Activated CD4-positive, alpha-beta memory T cell treated with anti-CD3 and anti-CD28 coated beads, Interleukin-2, amount 10 ng/mL, durations not matched to agents 7 days and 5 days (primary cell): ENCODE results near the gene CSPG4. TPM values are rescaled to one million over a fixed set of nuclear protein-coding genes. Genes with fewer than 3 reads are reported as not detected.

Source experiments
- CTCF ChIA-PET: fragments of 350-600 bp; sonication (Branson Sonifier 250); formaldehyde crosslinking; loops from one replicate; lab custom pipeline; 2021; ENCODE audit warnings: antibody characterized with exemption, inconsistent platforms; lab: Charles Lee
- POLR2A ChIA-PET: fragments of 350-600 bp; sonication (Branson Sonifier 250); formaldehyde crosslinking; loops from one replicate; lab custom pipeline; 2021; ENCODE audit warnings: antibody characterized with exemption; lab: Charles Lee
- DNase-seq: peaks from one replicate; pipeline ENCODE4 v3.0.0-alpha.2; 2020
- H3K27ac Mint-ChIP-seq: one replicate; pipeline ENCODE4 v1.8.0; 2021; ENCODE audit warnings: mild to moderate bottlenecking, mixed read lengths
- H3K27me3 Mint-ChIP-seq: one replicate; pipeline ENCODE4 v1.8.0; 2021; ENCODE audit warnings: mixed read lengths
- H3K36me3 Mint-ChIP-seq: one replicate; pipeline ENCODE4 v1.8.0; 2021; ENCODE audit warnings: low read depth, mixed read lengths
- H3K4me1 Mint-ChIP-seq: one replicate; pipeline ENCODE4 v1.8.0; 2021; ENCODE audit warnings: mixed read lengths
- H3K4me3 Mint-ChIP-seq: one replicate; pipeline ENCODE4 v1.8.0; 2021; ENCODE audit warnings: mild to moderate bottlenecking, mixed read lengths
- H3K9me3 Mint-ChIP-seq: one replicate; pipeline ENCODE4 v1.8.0; 2021; ENCODE audit warnings: mixed read lengths
- total RNA-seq, 2 experiments: library from RNA; stranded (reverse); gene quantifications; one replicate each; pipeline ENCODE4 v1.2.3, GENCODE V29; 2021

Gene CSPG4
- total RNA-seq, 2 experiments from 2014 or later, result not detected

- no peaks in the 10 kb centered on the region for H3K36me3 Mint-ChIP-seq
- peaks cover 30% of the 10 kb centered on the region for H3K4me1 Mint-ChIP-seq
- POLR2A ChIA-PET, result interaction anchor here (0.7 to 2.9 kb wide), 11 partner anchors 8 to 279 kb away, joined by 3 to 30 read pairs (median 5); partner anchors contain the start of genes MAN2C1, PTPN9, SIN3A and SNUPN
- H3K4me3 Mint-ChIP-seq, result peak overlapping the region; percentile 79
- no peaks in the 10 kb centered on the region for H3K9me3 Mint-ChIP-seq
- no peak overlapping the region for H3K27ac Mint-ChIP-seq
- DNase-seq, result peak; percentile 19
- CTCF ChIA-PET, result interaction anchor here (0.8 to 1.9 kb wide), 17 partner anchors 9 to 279 kb away, joined by 3 to 16 read pairs (median 4); partner anchors contain the start of genes MAN2C1, PTPN9 and SNUPN
- peaks cover 10% of the 10 kb centered on the region for H3K27me3 Mint-ChIP-seq
Observed at GRCh38 chr15:75646944-75647364, 65.7 kb downstream of the CSPG4 start.

GRCh38 chr15:75646112-75646943 is 66.3 kb downstream of the CSPG4 start:
- Mint-ChIP-seq H3K27ac (no peak overlapping the region), H3K27me3 (peaks cover 10% of the 10 kb centered on the region), H3K36me3 (no peaks in the 10 kb centered on the region), H3K4me3 (peak overlapping the region; percentile 79), H3K4me1 (peaks cover 24% of the 10 kb centered on the region), H3K9me3 (no peaks in the 10 kb centered on the region)
- ChIA-PET CTCF (interaction anchor here (0.5 to 1.9 kb wide), 10 partner anchors 18 to 278 kb away, joined by 3 to 16 read pairs (median 4); partner anchors contain the start of genes MAN2C1, PTPN9 and SNUPN), POLR2A (interaction anchor here (0.7 to 2.9 kb wide), 11 partner anchors 8 to 278 kb away, joined by 3 to 30 read pairs (median 5); partner anchors contain the start of genes MAN2C1, PTPN9, SIN3A and SNUPN)
- no peak for DNase-seq

- no peak overlapping the region for H3K4me3 Mint-ChIP-seq
- CTCF ChIA-PET, result interaction anchor here (1.1 kb wide), 1 partner anchor 277 kb away, joined by 4 read pairs; no protein-coding TSS in a partner anchor
- no peak overlapping the region for H3K27ac Mint-ChIP-seq
- H3K36me3 Mint-ChIP-seq, result peaks cover 3% of the 10 kb centered on the region
- peaks cover 19% of the 10 kb centered on the region for H3K4me1 Mint-ChIP-seq
- POLR2A ChIA-PET, result interaction anchor here (1.1 kb wide), 1 partner anchor 38 kb away, joined by 3 read pairs; no protein-coding TSS in a partner anchor
- peaks cover 10% of the 10 kb centered on the region for H3K27me3 Mint-ChIP-seq
- DNase-seq, result no peak
- no peaks in the 10 kb centered on the region for H3K9me3 Mint-ChIP-seq
Observed at GRCh38 chr15:75644376-75644775, 68.3 kb downstream of the CSPG4 start.

DNA sequence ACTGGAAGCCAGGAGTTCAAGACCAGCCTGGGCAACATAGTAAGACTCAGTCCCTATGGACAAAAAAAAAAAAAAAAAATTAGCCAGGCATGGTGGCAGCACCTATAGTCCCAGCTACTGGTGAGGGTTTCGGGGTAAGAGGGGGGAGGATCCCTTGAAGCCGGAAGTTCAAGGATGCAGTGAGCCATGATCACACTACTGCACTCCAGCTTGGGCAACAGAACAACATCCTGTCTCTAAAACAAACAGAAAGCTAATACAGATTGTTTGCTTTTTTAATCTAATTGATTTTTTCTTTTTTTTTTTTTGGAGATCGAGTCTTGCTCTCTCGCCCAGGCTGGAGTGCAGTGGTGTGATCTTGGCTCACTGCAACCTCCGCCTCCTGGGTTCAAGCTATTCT is 71.0 kb downstream of the CSPG4 start:
- no peak overlapping the region for H3K27ac Mint-ChIP-seq
- DNase-seq, result no peak
- H3K9me3 Mint-ChIP-seq, result no peaks in the 10 kb centered on the region
- CTCF ChIA-PET, result interaction anchor here (0.8 to 6.4 kb wide), 11 partner anchors 10 to 274 kb away, joined by 3 to 56 read pairs (median 22); partner anchors contain the start of genes MAN2C1, PTPN9, SIN3A and SNUPN
- H3K4me1 Mint-ChIP-seq, result peaks cover 34% of the 10 kb centered on the region
- H3K27me3 Mint-ChIP-seq, result peaks cover 3% of the 10 kb centered on the region
- POLR2A ChIA-PET, result interaction anchor here (4.0 to 8.9 kb wide), 7 partner anchors 10 to 273 kb away, joined by 20 to 188 read pairs (median 78); partner anchors contain the start of genes MAN2C1, PTPN9, SIN3A and SNUPN
- H3K36me3 Mint-ChIP-seq, result peaks cover 23% of the 10 kb centered on the region
- no peak overlapping the region for H3K4me3 Mint-ChIP-seq

- ChIA-PET POLR2A (interaction anchor here (1.5 to 8.9 kb wide), 10 partner anchors 10 to 273 kb away, joined by 6 to 188 read pairs (median 60); partner anchors contain the start of genes MAN2C1, PTPN9, SIN3A and SNUPN), CTCF (interaction anchor here (0.8 to 6.4 kb wide), 15 partner anchors 11 to 273 kb away, joined by 3 to 56 read pairs (median 6); partner anchors contain the start of genes MAN2C1, PTPN9, SIN3A and SNUPN)
- peak; percentile 19 for DNase-seq
- H3K36me3 Mint-ChIP-seq, result peaks cover 23% of the 10 kb centered on the region
- no peaks in the 10 kb centered on the region for H3K9me3 Mint-ChIP-seq
- H3K4me1 Mint-ChIP-seq, result peaks cover 36% of the 10 kb centered on the region
- peak overlapping the region; percentile 86 for H3K4me3 Mint-ChIP-seq
- H3K27ac Mint-ChIP-seq, result peak overlapping the region; percentile 94
- H3K27me3 Mint-ChIP-seq, result no peaks in the 10 kb centered on the region
Observed at GRCh38 chr15:75641179-75641503, 71.5 kb downstream of the CSPG4 start.

DNA sequence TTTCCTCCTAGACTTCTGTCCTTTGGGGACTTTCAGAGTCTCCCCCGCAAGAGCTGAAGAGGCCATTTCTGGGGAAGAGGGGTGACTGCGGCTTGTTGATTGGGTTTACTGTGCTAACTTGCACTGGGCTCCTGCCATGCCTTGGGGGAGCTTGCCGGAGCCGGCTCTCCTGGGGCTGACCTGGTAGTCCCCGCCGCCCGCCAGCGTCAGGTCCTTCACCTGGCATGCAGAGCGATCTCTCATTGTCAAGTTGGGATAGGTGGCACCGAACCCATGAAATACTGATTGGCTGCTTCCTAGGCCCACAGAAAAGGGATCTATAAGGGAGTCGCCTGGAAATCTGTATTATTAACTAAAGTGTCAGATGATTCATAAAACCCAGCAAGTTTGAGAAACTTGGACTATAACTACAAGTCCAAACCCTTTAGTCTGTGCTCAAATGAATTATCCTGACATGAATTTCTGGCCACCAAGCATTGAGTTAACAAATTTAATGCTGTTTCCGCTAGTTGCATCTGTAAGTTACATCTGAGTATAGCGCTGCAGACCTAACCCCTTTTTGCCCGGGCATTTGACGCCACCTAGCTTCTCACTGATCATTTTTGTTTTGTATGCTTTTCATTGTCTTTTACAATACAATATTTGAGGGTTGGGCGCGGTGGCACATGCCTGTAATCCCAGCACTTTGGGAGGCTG is 72.0 kb downstream of the CSPG4 start:
- ChIA-PET POLR2A (interaction anchor here (0.6 to 8.9 kb wide), 33 partner anchors 9 to 617 kb away, joined by 3 to 188 read pairs (median 5); partner anchors contain the start of genes COMMD4, FBXO22, MAN2C1 and PPCDC), CTCF (interaction anchor here (0.6 to 6.4 kb wide), 21 partner anchors 10 to 869 kb away, joined by 3 to 56 read pairs (median 5); partner anchors contain the start of genes MAN2C1, PTPN9, SIN3A and SNUPN)
- Mint-ChIP-seq H3K27me3 (no peaks in the 10 kb centered on the region), H3K36me3 (peaks cover 23% of the 10 kb centered on the region), H3K4me1 (peaks cover 41% of the 10 kb centered on the region), H3K4me3 (peak overlapping the region; percentile 86), H3K27ac (peak overlapping the region; percentile 94), H3K9me3 (no peaks in the 10 kb centered on the region)
- DNase-seq, result peak; percentile 73

- H3K27ac Mint-ChIP-seq, result peak within 1 kb of the TSS; percentile 94
- ChIA-PET POLR2A (interaction anchor here (0.6 to 8.9 kb wide), 41 partner anchors 7 to 617 kb away, joined by 3 to 188 read pairs (median 4); partner anchors contain the start of genes COMMD4, FBXO22, MAN2C1 and PPCDC), CTCF (interaction anchor here (0.6 to 6.4 kb wide), 20 partner anchors 10 to 869 kb away, joined by 3 to 56 read pairs (median 5); partner anchors contain the start of genes MAN2C1, PTPN9, SIN3A and SNUPN)
- peak within 1 kb of the TSS; percentile 86 for H3K4me3 Mint-ChIP-seq
- no peaks in the 10 kb centered on the region for H3K9me3 Mint-ChIP-seq
- peaks cover 43% of the 10 kb centered on the region for H3K4me1 Mint-ChIP-seq
- DNase-seq, result peak; percentile 96
- H3K27me3 Mint-ChIP-seq, result no peaks in the 10 kb centered on the region
- H3K36me3 Mint-ChIP-seq, result peaks cover 23% of the 10 kb centered on the region
Observed at GRCh38 chr15:75639709-75640482, 72.8 kb downstream of the CSPG4 start, which contains the start of gene IMP3. Gene IMP3 (minus strand): TSS chr15:75640224. CDS start chr15:75640168, 56 bp downstream.

GRCh38 chr15:75639191-75639708 is 73.4 kb downstream of the CSPG4 start:
- H3K9me3 Mint-ChIP-seq, result no peaks in the 10 kb centered on the region
- peak overlapping the region; percentile 94 for H3K27ac Mint-ChIP-seq
- H3K4me3 Mint-ChIP-seq, result peak overlapping the region; percentile 86
- H3K4me1 Mint-ChIP-seq, result peaks cover 43% of the 10 kb centered on the region
- peaks cover 23% of the 10 kb centered on the region for H3K36me3 Mint-ChIP-seq
- no peak for DNase-seq
- no peaks in the 10 kb centered on the region for H3K27me3 Mint-ChIP-seq
- POLR2A ChIA-PET, result interaction anchor here (0.7 to 8.9 kb wide), 34 partner anchors 8 to 616 kb away, joined by 3 to 188 read pairs (median 5); partner anchors contain the start of genes COMMD4, MAN2C1, PPCDC and PTPN9
- CTCF ChIA-PET, result interaction anchor here (0.9 to 6.4 kb wide), 14 partner anchors 9 to 271 kb away, joined by 3 to 56 read pairs (median 12); partner anchors contain the start of genes MAN2C1, PTPN9, SIN3A and SNUPN

- POLR2A ChIA-PET, result interaction anchor here (1.0 to 8.9 kb wide), 9 partner anchors 10 to 269 kb away, joined by 3 to 188 read pairs (median 74); partner anchors contain the start of genes MAN2C1, PTPN9, SIN3A and SNUPN
- CTCF ChIA-PET, result interaction anchor here (1.0 to 6.4 kb wide), 6 partner anchors 11 to 269 kb away, joined by 3 to 56 read pairs (median 6); partner anchors contain the start of genes MAN2C1, PTPN9 and SNUPN
- Mint-ChIP-seq H3K36me3 (peaks cover 23% of the 10 kb centered on the region), H3K9me3 (no peaks in the 10 kb centered on the region), H3K27ac (no peak overlapping the region), H3K4me3 (peak overlapping the region; percentile 86), H3K4me1 (peaks cover 43% of the 10 kb centered on the region), H3K27me3 (no peaks in the 10 kb centered on the region)
- no peak for DNase-seq
Observed at GRCh38 chr15:75637245-75638009, 75.2 kb downstream of the CSPG4 start.

DNA sequence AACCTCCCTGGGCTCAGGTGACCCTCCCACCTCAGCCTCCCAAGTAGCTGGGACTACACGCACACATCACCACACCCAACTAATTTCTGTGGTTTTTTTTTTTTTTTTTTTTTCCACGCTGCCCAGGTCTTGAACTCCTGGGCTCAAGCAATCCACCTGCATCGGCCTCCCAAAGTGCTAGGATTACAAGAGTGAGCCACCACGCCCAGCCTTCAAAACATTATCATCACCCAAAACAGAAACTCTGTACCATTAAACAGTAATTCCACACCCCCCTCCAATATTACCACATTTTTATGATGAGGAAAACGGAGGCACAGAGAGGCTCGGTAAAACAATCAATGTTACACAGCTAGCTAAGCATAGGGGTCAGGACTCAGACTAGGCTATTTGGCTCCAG is 76.6 kb downstream of the CSPG4 start:
- no peak overlapping the region for H3K4me3 Mint-ChIP-seq
- DNase-seq, result no peak
- no peaks in the 10 kb centered on the region for H3K27me3 Mint-ChIP-seq
- H3K36me3 Mint-ChIP-seq, result peaks cover 23% of the 10 kb centered on the region
- no peak overlapping the region for H3K27ac Mint-ChIP-seq
- CTCF ChIA-PET, result interaction anchor here (1.1 to 6.4 kb wide), 3 partner anchors 10 to 127 kb away, joined by 3 to 56 read pairs (median 4); partner anchors contain the start of genes SNUPN and SNX33
- H3K9me3 Mint-ChIP-seq, result no peaks in the 10 kb centered on the region
- POLR2A ChIA-PET, result interaction anchor here (1.3 to 8.9 kb wide), 2 partner anchors 10 to 57 kb away, joined by 4 to 162 read pairs; partner anchors contain the start of genes PTPN9 and SNUPN
- H3K4me1 Mint-ChIP-seq, result peaks cover 37% of the 10 kb centered on the region
